Activated naive CD8-positive, alpha-beta T cell treated with anti-CD3 and anti-CD28 coated beads, Interleukin-2, amount 50 U/mL, for 24 hours (primary cell): Measurements from ENCODE around the gene HS3ST3B1.
A peak's percentile ranks its signal among the peaks of the same experiment; 100 is the strongest.

Source experiments
- ATAC-seq: fragments of 150-1000 bp; cut with Tn5 transposase; one replicate; pipeline ENCODE4 v1.10.0; 2021
- DNase-seq: peaks from one replicate; pipeline ENCODE4 v3.0.0; 2021
- H3K27ac Mint-ChIP-seq: one replicate; pipeline ENCODE4 v1.8.0; 2021; ENCODE audit warnings: mild to moderate bottlenecking, mixed read lengths
- H3K27me3 Mint-ChIP-seq: one replicate; pipeline ENCODE4 v1.8.0; 2021; ENCODE audit warnings: mixed read lengths
- H3K36me3 Mint-ChIP-seq: one replicate; pipeline ENCODE4 v1.8.0; 2021; ENCODE audit warnings: low read depth, mixed read lengths
- H3K4me1 Mint-ChIP-seq: one replicate; pipeline ENCODE4 v1.8.0; 2021; ENCODE audit warnings: mixed read lengths
- H3K4me3 Mint-ChIP-seq: one replicate; pipeline ENCODE4 v1.8.0; 2021; ENCODE audit warnings: mild to moderate bottlenecking, moderate library complexity, mixed read lengths
- H3K9me3 Mint-ChIP-seq: one replicate; pipeline ENCODE4 v1.8.0; 2021; ENCODE audit warnings: mixed read lengths

Gene HS3ST3B1

DNA sequence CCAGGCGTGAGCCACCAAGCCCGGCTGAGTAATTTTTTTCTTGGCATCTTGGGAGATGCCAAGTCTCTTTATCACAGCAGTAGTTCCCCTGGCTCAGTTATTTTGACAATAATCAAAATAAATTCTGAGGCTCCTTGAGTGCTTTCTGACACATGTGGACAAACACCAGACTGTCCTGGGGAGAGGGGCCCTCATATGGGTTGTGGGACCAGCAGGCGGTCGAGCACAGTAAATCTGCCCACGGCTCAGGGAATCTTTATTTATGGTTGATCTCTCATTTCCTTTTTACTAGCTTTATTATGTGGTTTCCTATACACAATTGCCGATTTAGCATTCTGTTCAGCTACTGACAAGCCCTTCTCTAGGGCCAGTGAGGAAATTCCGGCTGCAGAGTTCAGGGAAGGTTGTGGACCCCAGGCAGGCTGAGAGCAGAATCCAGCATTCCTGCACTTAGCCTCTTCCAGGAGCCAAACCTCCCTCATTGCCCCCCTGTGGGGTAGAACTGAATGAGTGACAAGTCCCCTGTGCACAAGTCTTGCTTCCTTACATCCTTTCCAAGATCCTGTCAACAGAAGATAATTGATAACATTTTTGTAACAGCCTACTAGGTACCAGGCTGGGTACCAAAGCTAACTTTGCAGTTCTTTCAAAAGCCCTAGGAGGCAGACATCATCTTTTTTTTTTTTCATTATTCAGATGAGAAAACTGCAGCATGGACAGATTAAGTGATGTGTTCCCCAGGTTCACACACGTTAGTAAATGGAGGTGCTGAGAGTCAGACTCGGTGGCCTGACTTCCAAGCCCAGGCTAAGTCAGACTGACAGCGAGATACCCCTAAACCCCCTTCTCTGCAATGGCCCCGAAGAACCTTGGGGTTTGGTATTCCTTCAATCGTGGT, 40.2 kb downstream of the HS3ST3B1 start:
- Mint-ChIP-seq H3K4me1 (peaks cover 55% of the 10 kb centered on the region), H3K36me3 (peaks cover 16% of the 10 kb centered on the region), H3K4me3 (no peak overlapping the region), H3K27ac (no peak overlapping the region), H3K27me3 (no peaks in the 10 kb centered on the region), H3K9me3 (no peaks in the 10 kb centered on the region)
- DNase-seq (no peak), ATAC-seq (no peak)

DNA sequence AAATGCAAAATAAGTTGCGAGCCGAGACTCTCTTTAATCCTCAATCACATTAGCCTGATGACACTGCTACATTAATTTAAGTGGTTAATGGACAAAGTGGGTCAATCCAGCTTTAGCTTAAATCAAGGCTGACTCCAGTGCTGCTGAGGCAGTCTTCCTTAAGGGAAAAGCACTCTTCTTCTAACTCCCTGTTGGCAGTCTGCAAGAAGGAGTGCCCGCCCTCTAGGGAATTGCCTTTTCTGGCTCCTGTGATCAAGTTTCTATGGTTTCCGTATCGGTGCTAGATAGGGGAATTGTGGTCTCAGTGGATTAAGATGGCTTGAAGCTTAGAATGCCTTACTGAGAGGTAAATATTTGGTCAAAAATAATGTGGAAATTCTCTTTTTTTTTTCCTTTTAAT, 41.0 kb downstream of the HS3ST3B1 start:
- Mint-ChIP-seq H3K4me1 (peaks cover 47% of the 10 kb centered on the region), H3K27ac (no peak overlapping the region), H3K27me3 (no peaks in the 10 kb centered on the region), H3K4me3 (no peak overlapping the region), H3K36me3 (peaks cover 16% of the 10 kb centered on the region), H3K9me3 (no peaks in the 10 kb centered on the region)
- no peak for ATAC-seq
- no peak for DNase-seq

DNA sequence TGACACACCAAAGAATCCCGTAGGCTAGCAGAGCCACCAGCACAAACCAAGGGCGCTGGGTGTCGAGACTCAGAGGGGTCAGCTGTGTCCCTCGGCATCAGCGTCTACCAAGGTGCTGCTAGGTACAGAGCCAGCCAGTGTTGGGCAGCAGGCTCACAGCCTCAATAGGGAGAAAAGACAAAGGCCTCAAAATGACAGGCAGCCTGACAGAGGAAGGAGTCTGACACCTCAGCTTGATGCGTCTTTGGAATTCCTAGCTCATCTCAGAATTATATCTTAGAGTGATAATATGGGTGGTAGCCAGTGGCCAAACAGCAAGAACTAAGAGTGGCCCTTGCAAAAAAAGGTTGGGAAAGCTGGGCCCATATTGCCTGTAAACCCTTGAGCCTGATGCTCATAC, 45.9 kb downstream of the HS3ST3B1 start:
- Mint-ChIP-seq H3K36me3 (peaks cover 28% of the 10 kb centered on the region), H3K4me1 (peaks cover 30% of the 10 kb centered on the region), H3K4me3 (no peak overlapping the region), H3K27ac (no peak overlapping the region), H3K9me3 (no peaks in the 10 kb centered on the region), H3K27me3 (no peaks in the 10 kb centered on the region)
- ATAC-seq (no peak), DNase-seq (no peak)

DNA sequence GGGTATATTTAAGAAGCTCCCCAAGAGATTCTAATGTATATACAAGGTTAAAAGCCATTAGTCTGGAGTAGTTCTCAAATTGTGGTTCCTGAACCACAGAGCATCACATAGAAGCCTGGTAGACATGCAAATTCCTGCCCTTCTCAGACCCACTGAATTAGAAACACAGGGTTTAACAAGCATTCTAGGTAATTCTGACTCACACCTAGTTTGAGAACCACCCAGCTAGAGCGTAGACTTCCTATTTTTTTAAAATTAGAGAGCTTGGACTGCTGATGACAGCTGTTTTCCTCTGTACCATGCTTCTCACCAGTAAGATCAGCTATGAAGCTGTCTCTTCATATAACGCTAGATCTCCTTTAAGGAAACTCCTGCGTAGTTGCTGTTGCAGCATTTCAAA, 50.6 kb downstream of the HS3ST3B1 start:
- Mint-ChIP-seq H3K27me3 (no peaks in the 10 kb centered on the region), H3K27ac (peak overlapping the region; percentile 44), H3K36me3 (peaks cover 17% of the 10 kb centered on the region), H3K4me1 (peaks cover 35% of the 10 kb centered on the region), H3K9me3 (no peaks in the 10 kb centered on the region), H3K4me3 (no peak overlapping the region)
- peak; percentile 87 for ATAC-seq
- DNase-seq, result no peak

GRCh38 chr17:14352136-14352535, 51.3 kb downstream of the HS3ST3B1 start:
- H3K27ac Mint-ChIP-seq, result peak overlapping the region; percentile 44
- no peaks in the 10 kb centered on the region for H3K9me3 Mint-ChIP-seq
- ATAC-seq (no peak), DNase-seq (no peak)
- H3K27me3 Mint-ChIP-seq, result no peaks in the 10 kb centered on the region
- no peak overlapping the region for H3K4me3 Mint-ChIP-seq
- peaks cover 17% of the 10 kb centered on the region for H3K36me3 Mint-ChIP-seq
- H3K4me1 Mint-ChIP-seq, result peaks cover 34% of the 10 kb centered on the region

DNA sequence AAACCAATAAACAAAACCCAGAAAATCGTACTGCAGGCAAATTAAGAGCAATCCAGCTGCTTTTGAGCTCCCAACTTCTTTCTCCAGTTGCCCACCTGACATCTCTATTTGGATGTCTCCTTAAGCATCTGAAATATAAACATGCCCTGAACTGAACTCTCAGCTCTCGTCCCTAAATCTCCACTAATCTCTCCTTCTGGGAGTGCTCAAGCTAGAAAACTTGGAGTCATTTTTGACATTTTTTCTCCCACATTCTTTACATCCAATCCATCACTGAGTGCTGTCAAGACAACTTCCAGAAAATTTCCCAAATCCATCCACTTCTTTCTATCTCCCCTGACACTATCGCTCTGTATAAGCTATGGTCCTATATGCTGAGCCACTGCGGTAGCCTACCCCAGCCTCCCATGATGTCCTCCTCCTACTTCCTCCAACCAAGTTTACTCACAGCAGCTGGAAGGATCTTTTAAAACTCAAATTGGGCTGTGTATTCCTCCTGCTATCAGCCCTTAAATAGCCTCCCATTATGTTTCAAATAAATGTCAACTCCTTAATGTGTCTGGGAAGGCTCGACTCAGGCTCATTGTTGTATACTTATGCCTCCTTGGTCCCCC, 53.1 kb downstream of the HS3ST3B1 start:
- DNase-seq (no peak), ATAC-seq (no peak)
- H3K9me3 Mint-ChIP-seq, result no peaks in the 10 kb centered on the region
- H3K27ac Mint-ChIP-seq, result no peak overlapping the region
- H3K4me1 Mint-ChIP-seq, result peaks cover 17% of the 10 kb centered on the region
- H3K36me3 Mint-ChIP-seq, result peaks cover 6% of the 10 kb centered on the region
- H3K4me3 Mint-ChIP-seq, result no peak overlapping the region
- no peaks in the 10 kb centered on the region for H3K27me3 Mint-ChIP-seq

DNA sequence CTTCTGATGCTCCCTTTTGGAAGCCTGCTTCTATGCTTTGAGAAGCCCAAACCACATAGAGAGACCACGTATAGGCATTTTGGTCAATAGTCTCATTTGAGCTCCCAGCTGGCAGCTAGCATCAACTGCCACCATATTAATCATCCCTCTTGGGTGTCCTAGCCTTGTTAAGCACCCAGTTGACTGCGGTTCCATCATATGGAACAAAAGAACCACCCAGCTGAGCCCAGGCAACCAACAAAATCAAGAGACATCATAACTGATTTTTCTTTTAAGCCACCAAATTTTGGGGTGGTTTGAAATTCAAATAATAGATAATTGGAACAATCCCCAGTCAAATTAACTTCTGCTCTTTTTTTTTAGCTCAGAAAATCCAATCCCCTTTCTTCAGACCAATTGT, 53.9 kb downstream of the HS3ST3B1 start:
- Mint-ChIP-seq H3K27me3 (no peaks in the 10 kb centered on the region), H3K4me3 (no peak overlapping the region), H3K36me3 (peaks cover 5% of the 10 kb centered on the region), H3K27ac (no peak overlapping the region), H3K9me3 (no peaks in the 10 kb centered on the region), H3K4me1 (peaks cover 26% of the 10 kb centered on the region)
- ATAC-seq, result no peak
- DNase-seq, result no peak

DNA sequence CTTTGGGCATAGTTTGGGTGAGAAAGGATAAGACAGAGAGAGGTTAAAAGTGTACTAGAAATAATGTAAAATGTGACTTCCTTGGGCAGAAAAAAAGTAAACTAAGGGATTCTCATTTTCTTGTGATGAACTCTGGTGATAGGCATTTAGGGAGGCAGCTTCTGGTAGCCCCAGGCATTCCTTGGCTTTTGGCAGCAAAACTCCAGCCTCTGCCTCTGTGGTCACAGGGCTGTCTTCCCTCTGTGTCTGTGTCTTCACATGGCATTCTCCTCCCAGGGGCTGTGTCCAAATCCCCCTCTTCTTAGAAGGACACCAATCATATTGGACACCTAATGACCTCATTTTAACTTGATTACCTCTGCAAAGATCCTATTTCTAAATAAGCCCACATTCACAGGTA, 54.7 kb downstream of the HS3ST3B1 start:
- no peaks in the 10 kb centered on the region for H3K27me3 Mint-ChIP-seq
- ATAC-seq, result no peak
- no peaks in the 10 kb centered on the region for H3K9me3 Mint-ChIP-seq
- no peak overlapping the region for H3K27ac Mint-ChIP-seq
- DNase-seq, result no peak
- no peak overlapping the region for H3K4me3 Mint-ChIP-seq
- no peaks in the 10 kb centered on the region for H3K36me3 Mint-ChIP-seq
- peaks cover 27% of the 10 kb centered on the region for H3K4me1 Mint-ChIP-seq

- peak; percentile 58 for DNase-seq
- Mint-ChIP-seq H3K4me1 (peaks cover 21% of the 10 kb centered on the region), H3K27me3 (no peaks in the 10 kb centered on the region), H3K27ac (peak overlapping the region; percentile 19), H3K4me3 (no peak overlapping the region), H3K9me3 (no peaks in the 10 kb centered on the region), H3K36me3 (no peaks in the 10 kb centered on the region)
- peak; percentile 99 for ATAC-seq
Observed at GRCh38 chr17:14359163-14360020, 58.5 kb downstream of the HS3ST3B1 start.

- ATAC-seq, result no peak
- Mint-ChIP-seq H3K4me1 (peaks cover 21% of the 10 kb centered on the region), H3K27me3 (no peaks in the 10 kb centered on the region), H3K4me3 (no peak overlapping the region), H3K27ac (no peak overlapping the region), H3K9me3 (no peaks in the 10 kb centered on the region), H3K36me3 (no peaks in the 10 kb centered on the region)
- no peak for DNase-seq
Observed at GRCh38 chr17:14360856-14361255, 60.0 kb downstream of the HS3ST3B1 start.

- DNase-seq (no peak), ATAC-seq (no peak)
- Mint-ChIP-seq H3K27me3 (no peaks in the 10 kb centered on the region), H3K27ac (no peak overlapping the region), H3K4me3 (no peak overlapping the region), H3K9me3 (no peaks in the 10 kb centered on the region), H3K36me3 (no peaks in the 10 kb centered on the region), H3K4me1 (peaks cover 21% of the 10 kb centered on the region)
Observed at GRCh38 chr17:14361470-14361869, 60.6 kb downstream of the HS3ST3B1 start.

DNA sequence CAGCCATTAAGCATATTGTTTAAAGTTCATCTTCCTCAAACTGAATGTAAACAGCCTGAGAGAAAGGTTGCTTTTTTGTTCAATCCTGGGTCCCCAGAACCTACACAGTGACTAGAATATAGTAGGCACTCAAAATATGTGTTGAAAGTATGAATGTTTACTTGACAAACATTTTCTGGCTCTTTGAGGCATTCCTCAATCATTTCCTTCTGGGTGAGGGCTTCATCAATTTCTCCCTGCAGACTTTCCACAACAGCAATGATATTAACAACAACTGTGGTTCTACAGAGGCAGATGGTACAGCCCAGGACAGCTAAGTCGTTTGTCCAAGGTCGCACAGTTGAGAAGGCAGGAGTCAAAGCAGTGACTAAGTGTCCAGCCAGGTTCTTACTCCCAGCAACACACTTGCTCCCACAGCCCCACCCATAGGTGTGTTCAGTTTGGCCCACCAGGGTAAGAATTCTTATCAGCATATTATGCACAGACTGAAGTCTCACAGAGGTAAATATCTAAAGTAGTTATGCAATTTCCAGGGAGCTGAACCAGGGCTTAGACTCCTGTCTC, 61.1 kb downstream of the HS3ST3B1 start:
- no peak for DNase-seq
- no peak for ATAC-seq
- H3K9me3 Mint-ChIP-seq, result peaks cover 3% of the 10 kb centered on the region
- H3K27me3 Mint-ChIP-seq, result no peaks in the 10 kb centered on the region
- H3K27ac Mint-ChIP-seq, result no peak overlapping the region
- peaks cover 21% of the 10 kb centered on the region for H3K4me1 Mint-ChIP-seq
- no peaks in the 10 kb centered on the region for H3K36me3 Mint-ChIP-seq
- H3K4me3 Mint-ChIP-seq, result no peak overlapping the region

DNA sequence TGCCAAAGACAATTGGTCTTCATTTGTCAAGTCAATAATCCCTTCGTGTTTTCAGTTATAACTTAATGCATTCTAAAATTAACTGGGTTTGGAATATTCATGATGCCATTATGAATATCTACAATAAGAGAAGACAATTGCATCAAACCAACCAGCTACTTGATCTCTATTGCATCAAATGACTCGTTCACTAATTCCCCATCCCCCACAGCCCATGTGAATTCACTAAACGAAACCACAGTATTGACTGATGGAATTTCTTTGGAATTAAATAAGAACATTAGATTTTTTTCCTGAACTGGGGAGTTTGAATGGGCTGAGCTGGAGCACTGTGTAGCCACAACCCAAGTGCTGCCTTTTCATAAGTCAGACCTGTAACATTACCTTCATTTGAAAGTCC, 65.3 kb downstream of the HS3ST3B1 start:
- DNase-seq, result no peak
- Mint-ChIP-seq H3K4me3 (no peak overlapping the region), H3K9me3 (peaks cover 10% of the 10 kb centered on the region), H3K36me3 (no peaks in the 10 kb centered on the region), H3K27ac (no peak overlapping the region), H3K4me1 (peaks cover under 1% of the 10 kb centered on the region), H3K27me3 (no peaks in the 10 kb centered on the region)
- ATAC-seq, result no peak

- no peaks in the 10 kb centered on the region for H3K4me1 Mint-ChIP-seq
- no peaks in the 10 kb centered on the region for H3K36me3 Mint-ChIP-seq
- H3K4me3 Mint-ChIP-seq, result no peak overlapping the region
- H3K27me3 Mint-ChIP-seq, result no peaks in the 10 kb centered on the region
- H3K27ac Mint-ChIP-seq, result no peak overlapping the region
- ATAC-seq (no peak), DNase-seq (no peak)
- peaks cover 4% of the 10 kb centered on the region for H3K9me3 Mint-ChIP-seq
Observed at GRCh38 chr17:14372461-14372860, 71.6 kb downstream of the HS3ST3B1 start.
